HepG2 (cell line): ENCODE data around the gene FAM53C. TPM values are rescaled to one million over a fixed set of nuclear protein-coding genes. Genes with fewer than 3 reads are reported as not detected.

Experiments
- CENPX ChIP-seq: sonication (generic); formaldehyde crosslinking; IDR thresholded peaks from 2 replicates; pipeline ENCODE4 v1.9.0; 2021; ENCODE audit warnings: mild to moderate bottlenecking, missing genetic modification reagents, moderate library complexity
- DR1 ChIP-seq: sonication (generic); formaldehyde crosslinking; IDR thresholded peaks from 2 replicates; pipeline ENCODE4 v1.8.0; 2021; ENCODE audit warnings: mild to moderate bottlenecking, missing genetic modification reagents, inconsistent platforms
- HOXA5 ChIP-seq: sonication (generic); formaldehyde crosslinking; IDR thresholded peaks from 2 replicates; pipeline ENCODE4 v1.4.0; 2020; ENCODE audit warnings: missing genetic modification reagents
- HOXA9 ChIP-seq: sonication (generic); formaldehyde crosslinking; IDR thresholded peaks from 2 replicates; pipeline ENCODE4 v1.8.1; 2022; ENCODE audit warnings: missing genetic modification reagents, mild to moderate bottlenecking, moderate library complexity, borderline replicate concordance
- JDP2 ChIP-seq: sonication (generic); formaldehyde crosslinking; IDR thresholded peaks from 2 replicates; pipeline ENCODE4 v1.8.1; 2022; ENCODE audit warnings: missing genetic modification reagents, borderline replicate concordance
- KDM5A ChIP-seq: fragments of 200-600 bp; sonication (generic); IDR thresholded peaks from 2 replicates; pipeline ENCODE4 v1.7.0; 2018; ENCODE audit warnings: antibody characterized with exemption, mild to moderate bottlenecking, low read length, borderline replicate concordance
- KDM5B ChIP-seq: sonication (generic); formaldehyde crosslinking; IDR thresholded peaks from 2 replicates; pipeline ENCODE4 v1.4.0; 2020; ENCODE audit warnings: missing genetic modification reagents, mild to moderate bottlenecking, borderline replicate concordance
- MED8 ChIP-seq: sonication (generic); formaldehyde crosslinking; IDR thresholded peaks from 2 replicates; pipeline ENCODE4 v1.8.1; 2023; ENCODE audit warnings: mild to moderate bottlenecking, missing genetic modification reagents; ENCODE audit not compliant: insufficient replicate concordance
- RARA ChIP-seq: IDR thresholded peaks from 2 replicates; pipeline ENCODE4 v1.6.1; 2016; ENCODE audit warnings: missing genetic modification reagents, missing compliant biosample characterization
- SMARCE1 ChIP-seq: fragments of 450-650 bp; IDR thresholded peaks from 2 replicates; pipeline ENCODE4 v1.6.1; 2017; ENCODE audit warnings: borderline replicate concordance
- SP140L ChIP-seq: sonication (generic); formaldehyde crosslinking; IDR thresholded peaks from 2 replicates; pipeline ENCODE4 v1.4.0; 2020; ENCODE audit warnings: missing genetic modification reagents, borderline replicate concordance
- STAG1 ChIP-seq: sonication (generic); formaldehyde crosslinking; IDR thresholded peaks from 2 replicates; pipeline ENCODE4 v1.4.0; 2020; ENCODE audit warnings: missing genetic modification reagents
- TBP ChIP-seq: sonication (generic); formaldehyde crosslinking; IDR thresholded peaks from 2 replicates; pipeline ENCODE4 v1.5.0; 2020; ENCODE audit warnings: missing genetic modification reagents
- TERF1 ChIP-seq: sonication (generic); formaldehyde crosslinking; IDR thresholded peaks from 2 replicates; pipeline ENCODE4 v1.8.0; 2022; ENCODE audit warnings: mild to moderate bottlenecking, missing genetic modification reagents, moderate library complexity
- ZFP91 ChIP-seq: sonication (generic); formaldehyde crosslinking; IDR thresholded peaks from 2 replicates; pipeline ENCODE4 v1.9.0; 2022; ENCODE audit warnings: missing genetic modification reagents, mild to moderate bottlenecking, borderline replicate concordance
- ZNF253 ChIP-seq: sonication (generic); formaldehyde crosslinking; IDR thresholded peaks from 2 replicates; pipeline ENCODE4 v1.8.0; 2022; ENCODE audit warnings: mild to moderate bottlenecking, missing genetic modification reagents, borderline replicate concordance
- ZNF34 ChIP-seq: sonication (generic); formaldehyde crosslinking; IDR thresholded peaks from 2 replicates; pipeline ENCODE4 v1.4.0; 2020; ENCODE audit warnings: mild to moderate bottlenecking, missing genetic modification reagents, borderline replicate concordance
- ZNF772 ChIP-seq: sonication (generic); formaldehyde crosslinking; IDR thresholded peaks from 2 replicates; pipeline ENCODE4 v1.5.0; 2020; ENCODE audit warnings: mild to moderate bottlenecking, missing genetic modification reagents
- polyA plus RNA-seq, 8 experiments: library from polyadenylated mRNA; depleted of rRNA in 3 of 8; stranded (reverse) in 7 of 8; unstranded in 1 of 8; fragments of >200 nt; fragmentation: Illumina TruSeq in 4 of 8; extraction: Trizol in 4 of 8; gene quantifications; 2 replicates each; pipeline versions ENCODE4 v1.2.1 to v1.2.3, GENCODE V29; 2011 to 2016; ENCODE audit warnings: low read depth in 4 of 8, missing spikeins in 1 of 8, mixed read lengths in 1 of 8; ENCODE audit not compliant: insufficient read depth in 1 of 8
- total RNA-seq, 5 experiments: library from RNA; depleted of rRNA; stranded (reverse); fragments of >200 nt; fragmentation: Illumina TruSeq; extraction: Trizol; gene quantifications; 2 replicates each; pipeline ENCODE4 v1.2.3, GENCODE V29; 2016; ENCODE audit warnings: low read depth in 1 of 5
- TF ChIP-seq, protein P1 (sequence below): sonication (generic); formaldehyde crosslinking; IDR thresholded peaks from 2 replicates; pipeline ENCODE4 v1.8.0; 2022; ENCODE audit warnings: mild to moderate bottlenecking, missing genetic modification reagents, borderline replicate concordance
- TF ChIP-seq, protein P2 (sequence below): sonication (generic); formaldehyde crosslinking; IDR thresholded peaks from 2 replicates; pipeline ENCODE4 v1.4.0; 2020; ENCODE audit warnings: missing genetic modification reagents, borderline replicate concordance
- TF ChIP-seq, protein P3 (sequence below): sonication (generic); formaldehyde crosslinking; IDR thresholded peaks from 2 replicates; pipeline ENCODE4 v1.4.0; 2020; ENCODE audit warnings: mild to moderate bottlenecking, missing genetic modification reagents
- TF ChIP-seq, protein P4 (sequence below): sonication (generic); formaldehyde crosslinking; IDR thresholded peaks from 2 replicates; pipeline ENCODE4 v1.8.0; 2022; ENCODE audit warnings: mild to moderate bottlenecking, missing genetic modification reagents

FAM53C gene
- total and polyA plus RNA-seq, 2 of the 13 experiments (the other 11 are each of a cell fraction or from before 2014, with no cell fraction given), result 26.9 to 30.1 TPM

DNA sequence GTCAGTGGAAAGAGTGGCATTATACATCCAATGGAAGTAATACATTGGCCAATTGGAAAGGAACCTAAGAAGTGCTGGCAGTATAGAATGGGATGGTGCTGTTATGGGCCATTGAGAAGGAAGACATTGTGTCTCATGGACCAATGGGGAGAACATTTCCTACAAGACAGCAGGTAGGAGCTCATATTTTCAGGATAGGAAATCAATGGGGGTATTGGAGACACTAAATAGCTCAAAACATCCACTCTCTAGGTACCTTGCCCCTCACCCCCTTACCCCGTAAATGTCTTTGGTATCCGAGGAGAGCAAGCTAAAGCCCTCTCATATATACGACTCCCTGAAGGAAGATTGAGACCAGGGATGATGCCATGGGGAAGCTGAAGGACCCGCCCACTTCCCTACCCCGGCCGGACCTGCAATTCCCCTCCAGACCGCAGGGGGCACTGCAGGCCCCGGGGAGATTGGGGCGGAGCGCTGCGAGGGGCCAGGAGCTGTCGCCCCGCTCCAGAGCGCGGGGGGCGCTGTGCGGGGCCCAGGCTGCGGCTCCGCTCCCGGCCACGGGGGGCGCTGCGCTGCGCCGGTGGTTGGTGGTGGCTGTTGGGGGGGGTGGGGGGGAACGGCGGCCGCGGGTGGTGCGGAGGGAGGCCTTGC, 14.1 kb downstream of the FAM53C start, which contains the start of gene KDM3B (continued):
- no peak for TF ChIP-seq HOXA5 (CRISPR knock-in tag)
- TF ChIP-seq, protein P1, sequence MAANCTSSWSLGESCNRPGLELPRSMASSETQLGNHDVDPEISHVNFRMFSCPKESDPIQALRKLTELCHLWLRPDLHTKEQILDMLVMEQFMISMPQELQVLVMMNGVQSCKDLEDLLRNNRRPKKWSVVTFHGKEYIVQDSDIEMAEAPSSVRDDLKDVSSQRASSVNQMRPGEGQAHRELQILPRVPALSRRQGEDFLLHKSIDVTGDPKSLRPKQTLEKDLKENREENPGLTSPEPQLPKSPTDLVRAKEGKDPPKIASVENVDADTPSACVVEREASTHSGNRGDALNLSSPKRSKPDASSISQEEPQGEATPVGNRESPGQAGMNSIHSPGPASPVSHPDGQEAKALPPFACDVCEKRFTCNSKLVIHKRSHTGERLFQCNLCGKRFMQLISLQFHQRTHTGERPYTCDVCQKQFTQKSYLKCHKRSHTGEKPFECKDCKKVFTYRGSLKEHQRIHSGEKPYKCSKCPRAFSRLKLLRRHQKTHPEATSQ (CRISPR knock-in tag), result peak; percentile 99; the same call in 1 of the 2 replicates
- TF ChIP-seq RARA (CRISPR knock-in tag), result no peak
- no peak for TF ChIP-seq ZNF34
- TF ChIP-seq CENPX (CRISPR knock-in tag), result no peak
- TF ChIP-seq TERF1, result no peak
- TF ChIP-seq HOXA9, result no peak
- TF ChIP-seq JDP2 (CRISPR knock-in tag), result no peak
- no peak for TF ChIP-seq TBP (CRISPR knock-in tag)
- TF ChIP-seq KDM5B, result no peak
- no peak; the same call in 1 of the 2 replicates for TF ChIP-seq DR1
- TF ChIP-seq STAG1 (CRISPR knock-in tag), result peak; percentile 29; the same call in 1 of the 2 replicates
- TF ChIP-seq, protein P2, sequence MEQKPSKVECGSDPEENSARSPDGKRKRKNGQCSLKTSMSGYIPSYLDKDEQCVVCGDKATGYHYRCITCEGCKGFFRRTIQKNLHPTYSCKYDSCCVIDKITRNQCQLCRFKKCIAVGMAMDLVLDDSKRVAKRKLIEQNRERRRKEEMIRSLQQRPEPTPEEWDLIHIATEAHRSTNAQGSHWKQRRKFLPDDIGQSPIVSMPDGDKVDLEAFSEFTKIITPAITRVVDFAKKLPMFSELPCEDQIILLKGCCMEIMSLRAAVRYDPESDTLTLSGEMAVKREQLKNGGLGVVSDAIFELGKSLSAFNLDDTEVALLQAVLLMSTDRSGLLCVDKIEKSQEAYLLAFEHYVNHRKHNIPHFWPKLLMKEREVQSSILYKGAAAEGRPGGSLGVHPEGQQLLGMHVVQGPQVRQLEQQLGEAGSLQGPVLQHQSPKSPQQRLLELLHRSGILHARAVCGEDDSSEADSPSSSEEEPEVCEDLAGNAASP (CRISPR knock-in tag), result peak; percentile 14; the same call in 1 of the 2 replicates
- no peak for TF ChIP-seq SP140L
- TF ChIP-seq ZNF253, result no peak
- peak; percentile 79; the same call in 1 of the 2 replicates for TF ChIP-seq ZNF772 (CRISPR knock-in tag)
- no peak for TF ChIP-seq KDM5A
- TF ChIP-seq, protein P3, sequence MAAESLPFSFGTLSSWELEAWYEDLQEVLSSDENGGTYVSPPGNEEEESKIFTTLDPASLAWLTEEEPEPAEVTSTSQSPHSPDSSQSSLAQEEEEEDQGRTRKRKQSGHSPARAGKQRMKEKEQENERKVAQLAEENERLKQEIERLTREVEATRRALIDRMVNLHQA (CRISPR knock-in tag), result no peak
- peak; percentile 51; the same call in 1 of the 2 replicates for TF ChIP-seq ZFP91 (CRISPR knock-in tag)
- TF ChIP-seq, protein P4, sequence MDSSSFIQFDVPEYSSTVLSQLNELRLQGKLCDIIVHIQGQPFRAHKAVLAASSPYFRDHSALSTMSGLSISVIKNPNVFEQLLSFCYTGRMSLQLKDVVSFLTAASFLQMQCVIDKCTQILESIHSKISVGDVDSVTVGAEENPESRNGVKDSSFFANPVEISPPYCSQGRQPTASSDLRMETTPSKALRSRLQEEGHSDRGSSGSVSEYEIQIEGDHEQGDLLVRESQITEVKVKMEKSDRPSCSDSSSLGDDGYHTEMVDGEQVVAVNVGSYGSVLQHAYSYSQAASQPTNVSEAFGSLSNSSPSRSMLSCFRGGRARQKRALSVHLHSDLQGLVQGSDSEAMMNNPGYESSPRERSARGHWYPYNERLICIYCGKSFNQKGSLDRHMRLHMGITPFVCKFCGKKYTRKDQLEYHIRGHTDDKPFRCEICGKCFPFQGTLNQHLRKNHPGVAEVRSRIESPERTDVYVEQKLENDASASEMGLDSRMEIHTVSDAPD (CRISPR knock-in tag), result no peak
- TF ChIP-seq MED8 (CRISPR knock-in tag), result no peak
- TF ChIP-seq SMARCE1, result no peak
